ENCODE data around the gene KSR1.

The KSR1 gene

DNA sequence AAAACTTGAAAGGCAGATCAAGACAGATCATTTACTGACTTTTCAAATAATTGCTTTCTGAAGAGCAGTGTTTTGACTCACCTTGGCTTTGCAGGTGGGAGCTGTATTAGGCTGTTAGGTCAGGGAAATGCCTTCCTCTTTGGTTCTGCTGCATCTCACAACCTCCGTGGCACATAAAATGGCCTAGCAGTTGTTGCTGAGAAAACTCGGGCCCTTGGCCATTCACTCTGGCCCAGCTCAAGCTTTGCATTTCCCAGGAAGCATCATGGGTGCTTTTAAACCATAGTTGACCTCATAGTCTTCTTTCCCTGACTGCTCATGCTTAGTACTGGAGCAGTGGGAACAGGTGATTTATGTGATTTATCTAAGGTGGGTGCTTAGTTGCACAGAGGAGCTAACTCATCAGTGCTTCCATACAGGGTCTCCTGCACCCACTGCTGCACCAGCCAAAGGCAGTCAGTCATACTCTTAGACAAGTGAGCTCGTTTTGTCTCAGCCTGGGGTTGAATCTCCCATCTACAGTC, 83.6 kb downstream of the KSR1 start:
- no peak for DNase-seq

DNA sequence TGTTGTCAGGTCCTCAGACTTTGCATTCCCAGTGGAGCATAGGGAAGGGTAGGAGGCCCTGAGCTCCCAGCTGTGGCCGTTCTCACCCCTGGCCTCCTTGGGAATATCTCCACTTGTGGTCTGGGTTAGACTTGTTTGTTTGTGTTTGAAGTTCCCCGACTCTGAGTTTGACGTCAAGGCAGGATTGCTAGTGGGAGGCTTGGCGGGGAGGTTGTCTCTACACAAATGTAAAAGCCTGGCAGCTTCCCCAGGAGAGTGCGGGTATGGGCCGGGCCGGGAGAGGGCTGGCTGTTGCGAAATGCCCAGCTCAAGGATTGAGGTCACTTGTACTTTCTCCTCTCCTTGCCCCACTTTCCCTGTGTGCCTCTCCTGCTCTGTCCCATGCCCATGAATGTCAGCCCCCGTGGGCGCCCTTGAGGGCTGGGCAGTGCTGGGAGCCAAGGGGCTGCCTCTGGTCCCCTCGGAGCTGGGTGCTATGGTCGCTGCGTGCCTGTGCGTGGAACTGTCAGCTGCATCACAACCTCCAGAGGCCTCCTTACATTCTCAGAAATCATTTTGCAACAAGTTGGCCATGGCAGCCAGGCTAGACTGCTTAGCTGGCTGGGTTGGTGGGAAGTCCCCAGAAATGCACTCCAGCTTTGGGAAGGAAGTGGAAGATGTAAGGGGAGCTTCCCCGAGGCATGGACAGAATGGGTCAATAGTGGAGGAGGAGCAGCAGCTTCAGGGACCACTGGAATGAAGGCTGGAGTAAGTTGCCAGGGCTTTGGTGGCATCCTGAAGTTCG, 84.3 kb downstream of the KSR1 start:
- DNase-seq, result no peak

DNA sequence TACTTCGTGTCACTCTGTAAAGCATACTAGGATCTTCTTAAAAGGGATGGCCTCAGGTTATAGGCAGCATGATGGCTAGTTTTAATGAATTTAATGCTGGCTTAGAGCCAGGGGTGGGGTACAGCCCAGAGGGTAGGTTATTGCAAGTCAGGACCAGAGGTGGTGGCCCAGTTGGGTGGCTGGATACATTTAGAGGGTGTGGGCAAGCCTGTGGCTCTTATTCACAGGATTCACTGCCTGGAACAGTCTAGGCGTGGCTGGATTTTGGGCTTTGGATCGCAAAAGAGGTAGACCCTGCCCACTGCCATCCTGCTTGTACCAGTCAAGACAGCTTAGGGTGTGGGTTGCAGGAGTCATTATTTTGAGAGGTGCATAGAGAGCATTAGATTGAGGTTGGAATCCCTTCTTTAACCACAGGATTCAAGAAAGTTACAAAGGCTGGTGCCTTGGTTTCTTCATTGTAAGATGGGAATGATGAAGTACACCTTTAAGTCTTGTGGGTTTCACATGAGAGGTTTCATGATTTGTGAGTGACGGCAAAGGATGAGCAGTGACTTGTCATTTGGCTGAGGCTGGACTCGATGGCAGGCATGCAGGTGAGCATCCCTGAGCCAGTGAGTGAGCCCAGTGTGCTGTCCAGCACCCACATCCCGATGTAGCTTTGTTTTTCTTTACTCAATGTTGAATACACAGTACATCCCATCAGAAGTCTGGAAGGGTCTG, 85.2 kb downstream of the KSR1 start:
- no peak for DNase-seq

DNA sequence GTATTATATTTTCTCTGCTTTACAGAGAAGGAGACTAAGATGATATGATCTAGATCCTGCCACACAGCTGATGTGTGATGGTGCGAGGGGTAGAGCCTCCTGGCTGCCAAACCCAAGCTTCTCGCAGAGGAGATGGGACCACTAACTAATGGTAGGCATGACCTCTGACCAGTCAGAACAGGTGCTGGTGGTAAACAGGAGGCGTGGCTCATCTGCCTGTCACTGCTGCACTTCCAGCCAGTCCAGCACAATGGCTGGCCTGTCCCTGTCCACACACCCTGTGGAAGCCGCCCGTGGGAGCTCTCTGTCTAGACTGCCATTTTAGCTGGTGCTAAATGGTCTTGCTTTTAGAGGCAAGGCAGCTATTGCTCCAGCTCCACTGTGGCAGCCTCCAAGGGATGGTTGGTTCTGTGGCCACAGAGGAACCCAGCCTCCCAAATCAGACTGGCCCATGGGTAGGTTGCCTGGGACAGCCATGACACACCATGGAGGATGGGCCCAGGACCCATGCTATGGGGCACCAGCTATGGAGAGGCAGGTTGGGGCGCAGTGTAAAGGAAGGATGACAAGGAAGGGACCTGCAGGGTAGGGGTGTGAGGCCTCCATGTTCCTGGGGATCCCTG, 86.7 kb downstream of the KSR1 start:
- no peak for DNase-seq

DNA sequence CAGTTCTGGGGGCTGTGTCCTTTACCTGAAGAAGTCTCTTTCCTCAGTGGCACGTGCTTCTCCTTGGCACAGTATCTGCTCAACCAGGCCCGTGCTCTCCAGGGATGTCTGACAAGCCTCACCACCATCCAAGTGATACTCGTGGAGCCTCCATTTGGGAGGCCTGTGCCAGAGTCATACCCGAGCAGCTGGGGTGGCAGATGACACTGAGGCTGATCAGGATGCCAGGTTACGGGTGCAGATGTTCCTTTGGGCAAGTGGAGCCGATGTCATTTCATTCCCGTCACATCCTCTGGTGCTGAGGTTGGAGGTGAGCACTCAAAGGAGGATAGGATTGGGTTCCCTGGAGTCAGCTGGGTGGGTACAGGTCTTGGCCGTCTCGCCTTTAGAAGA, 87.2 kb downstream of the KSR1 start:
- DNase-seq, result no peak

DNA sequence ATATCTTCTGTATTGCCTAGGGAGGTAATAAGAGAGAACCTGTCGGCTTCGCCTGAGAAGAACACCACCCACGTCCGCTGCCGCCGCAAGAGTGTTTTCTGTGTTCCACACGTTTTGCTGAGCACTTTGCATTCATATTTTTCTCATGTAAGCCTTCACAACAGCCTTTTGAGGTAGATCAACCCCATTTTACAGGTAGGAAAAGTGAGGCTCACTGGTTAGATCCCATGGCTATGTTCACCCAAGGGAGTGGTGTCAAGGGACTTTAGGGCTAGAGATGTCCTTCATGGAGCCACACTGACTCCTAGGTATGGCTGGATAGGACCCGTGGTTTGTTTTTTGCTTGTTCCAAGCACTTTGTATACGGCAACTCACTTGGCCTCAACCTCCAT, 87.7 kb downstream of the KSR1 start:
- no peak for DNase-seq

DNA sequence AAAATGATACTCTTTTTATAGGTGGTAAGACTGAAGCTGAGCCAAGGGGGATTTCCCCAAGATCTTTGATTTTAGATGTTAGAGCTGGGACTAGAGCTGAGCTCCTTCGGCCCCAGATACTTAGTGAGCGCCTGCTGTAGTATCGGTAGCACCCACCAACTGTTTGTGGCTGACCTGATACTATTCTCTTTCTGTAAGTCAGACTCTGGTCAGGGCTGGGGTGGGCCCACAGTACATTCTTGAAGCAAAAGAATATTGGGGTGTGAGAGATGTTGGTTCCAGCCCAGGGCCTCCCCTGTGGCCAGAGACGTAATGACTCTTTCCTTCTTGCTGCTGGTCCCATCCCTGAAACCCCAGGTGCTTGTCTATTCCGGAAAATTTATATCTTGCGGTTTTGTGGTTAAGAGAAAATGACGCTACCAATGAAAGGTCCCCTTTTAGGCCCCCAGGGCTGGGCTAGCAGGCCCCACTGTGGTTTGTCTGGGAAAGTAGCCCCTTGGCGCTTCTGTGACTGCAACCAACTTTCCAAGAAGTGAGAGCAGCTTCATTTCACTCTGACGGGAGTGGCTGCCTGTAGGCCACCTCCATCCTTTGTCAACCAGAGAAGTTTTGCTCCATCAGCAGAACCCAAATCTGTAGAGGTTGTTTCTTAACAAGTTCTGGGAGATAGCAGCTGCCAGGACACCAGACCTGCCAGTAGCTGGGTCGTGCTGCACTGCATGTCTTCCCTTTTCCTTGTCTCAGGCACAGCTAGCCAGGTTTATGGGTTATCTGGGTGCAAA, 88.3 kb downstream of the KSR1 start:
- DNase-seq, result no peak

DNA sequence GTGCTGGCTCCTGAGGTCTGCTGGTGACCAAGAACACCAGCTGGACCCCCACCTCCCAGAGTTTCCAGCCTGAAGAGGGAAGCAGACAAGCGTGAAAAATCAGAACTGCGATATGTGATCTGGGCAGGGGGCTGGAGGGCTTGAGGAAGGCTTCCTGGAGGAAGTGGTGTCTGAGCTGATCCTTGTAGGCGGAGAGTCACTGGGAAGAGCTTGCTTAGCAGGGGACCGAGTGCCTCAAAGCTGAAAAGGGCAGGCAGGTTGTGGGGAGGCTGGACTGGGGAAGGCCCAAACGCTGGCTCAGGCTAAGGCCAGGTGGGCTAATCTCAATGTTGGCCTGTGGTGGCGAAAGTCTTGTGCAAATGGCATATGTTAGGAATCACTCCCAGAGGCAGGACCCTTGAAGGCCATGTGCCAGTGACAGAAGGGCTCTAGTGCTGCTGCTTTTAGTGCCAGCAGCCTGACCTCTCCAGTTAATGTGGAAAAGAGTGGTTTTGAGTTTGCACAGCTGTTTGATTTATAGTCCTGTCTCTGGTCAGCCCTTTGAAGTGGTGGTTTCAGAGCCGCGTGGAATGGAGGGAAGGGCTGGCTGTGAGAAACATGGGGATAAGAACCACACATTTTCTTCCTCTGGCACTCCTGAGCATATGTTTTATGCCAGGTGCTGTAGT, 89.4 kb downstream of the KSR1 start:
- DNase-seq, result no peak

DNA sequence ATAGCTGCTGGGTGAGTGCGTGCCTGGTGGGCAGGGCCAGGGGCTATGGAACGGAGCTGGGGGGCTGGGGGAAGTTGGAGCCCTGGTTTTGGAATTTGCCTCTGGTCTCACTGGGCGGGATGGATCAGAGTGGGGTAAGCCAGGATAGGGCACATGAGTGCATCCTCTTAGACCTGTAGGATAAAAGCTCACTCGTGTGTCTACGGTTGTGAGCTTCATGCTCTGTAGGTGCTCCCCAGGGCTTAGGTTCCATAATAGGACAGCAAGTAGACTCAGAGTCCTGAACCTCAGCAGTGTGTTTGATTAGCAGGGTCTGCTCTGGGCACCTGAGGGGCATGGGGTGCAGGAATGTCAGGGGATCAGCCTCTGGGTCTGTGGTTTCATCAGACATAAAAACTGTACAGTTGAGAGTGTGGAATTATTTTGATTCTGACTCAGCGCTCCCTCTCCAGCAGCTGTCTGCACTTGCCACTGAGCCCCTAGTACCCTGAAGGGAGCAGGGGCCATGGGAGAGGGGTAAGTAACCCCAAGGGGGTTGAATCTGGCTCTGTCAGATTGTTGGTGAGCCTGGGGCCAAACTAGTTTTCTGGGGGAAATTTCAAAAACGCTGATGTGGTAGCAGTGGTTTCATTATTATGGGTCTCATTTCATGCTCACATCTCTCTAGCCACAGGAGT, 90.5 kb downstream of the KSR1 start:
- DNase-seq, result no peak

DNA sequence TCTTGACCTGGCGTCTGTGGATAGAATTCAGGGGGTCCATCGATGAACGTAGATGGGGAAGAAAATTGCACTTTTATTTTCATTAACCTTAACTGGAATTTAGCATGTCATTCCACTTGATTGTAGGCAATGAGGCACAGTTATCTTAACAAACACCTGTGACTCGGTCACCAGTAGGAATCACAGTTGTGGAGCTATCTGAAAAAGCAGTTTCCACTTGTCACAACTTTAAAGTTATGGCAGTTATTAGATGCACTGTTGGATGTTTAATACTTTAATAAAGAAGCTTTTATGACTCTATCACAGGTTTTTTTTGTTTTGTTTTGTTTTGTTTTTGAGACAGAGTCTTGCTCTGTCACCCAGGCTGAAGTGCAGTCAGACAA, 91.0 kb downstream of the KSR1 start:
- DNase-seq, result no peak

DNA sequence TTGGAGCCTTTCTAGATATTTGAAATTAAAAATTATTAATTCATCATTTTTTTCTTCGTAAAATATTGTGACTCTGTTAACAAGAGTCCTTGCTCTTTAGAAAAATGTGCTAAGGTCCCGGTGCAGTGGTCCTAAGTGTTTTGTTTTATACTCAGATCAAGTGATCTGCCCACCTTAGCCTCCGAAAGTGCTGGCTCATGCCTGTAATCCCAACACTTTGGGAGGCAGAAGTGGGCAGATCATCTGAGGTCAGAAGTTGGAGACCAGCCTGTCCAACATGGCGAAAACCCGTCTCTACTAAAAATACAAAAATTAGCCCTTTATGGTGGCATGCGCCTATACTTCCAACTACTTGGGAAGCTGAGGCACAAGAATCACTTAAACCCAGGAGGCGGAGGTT, 92.1 kb downstream of the KSR1 start:
- DNase-seq, result no peak

DNA sequence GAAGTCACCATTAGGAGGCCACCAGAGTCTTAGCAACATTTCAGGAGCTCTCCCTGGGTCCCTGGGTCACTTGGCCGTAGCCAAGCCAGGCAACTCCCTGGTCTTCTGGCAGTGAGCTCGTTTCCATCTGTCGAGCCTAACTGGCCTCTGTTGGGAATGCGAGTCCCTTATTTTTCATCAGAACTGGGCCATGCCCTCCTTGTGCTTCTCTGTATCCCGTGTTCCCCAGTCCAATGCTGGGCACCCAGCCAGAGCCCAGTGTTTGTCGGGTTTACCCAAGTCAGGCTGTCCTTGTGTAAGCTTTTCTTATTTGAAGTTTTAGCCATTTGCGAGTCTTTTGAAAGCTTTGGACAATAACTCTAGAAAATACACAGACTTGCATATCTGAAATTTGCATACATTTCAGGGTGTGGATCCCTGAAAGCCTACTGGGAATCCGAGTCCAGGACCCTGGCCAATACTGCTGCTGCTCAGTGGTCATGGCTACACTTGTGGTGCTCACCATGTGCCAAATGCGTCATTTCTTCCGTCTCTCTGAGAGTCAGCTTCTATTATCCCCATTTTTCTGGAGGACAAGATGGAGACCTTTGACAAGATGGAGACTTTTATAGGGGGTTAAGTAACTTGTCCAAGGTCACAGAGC, 93.1 kb downstream of the KSR1 start:
- no peak for DNase-seq

DNA sequence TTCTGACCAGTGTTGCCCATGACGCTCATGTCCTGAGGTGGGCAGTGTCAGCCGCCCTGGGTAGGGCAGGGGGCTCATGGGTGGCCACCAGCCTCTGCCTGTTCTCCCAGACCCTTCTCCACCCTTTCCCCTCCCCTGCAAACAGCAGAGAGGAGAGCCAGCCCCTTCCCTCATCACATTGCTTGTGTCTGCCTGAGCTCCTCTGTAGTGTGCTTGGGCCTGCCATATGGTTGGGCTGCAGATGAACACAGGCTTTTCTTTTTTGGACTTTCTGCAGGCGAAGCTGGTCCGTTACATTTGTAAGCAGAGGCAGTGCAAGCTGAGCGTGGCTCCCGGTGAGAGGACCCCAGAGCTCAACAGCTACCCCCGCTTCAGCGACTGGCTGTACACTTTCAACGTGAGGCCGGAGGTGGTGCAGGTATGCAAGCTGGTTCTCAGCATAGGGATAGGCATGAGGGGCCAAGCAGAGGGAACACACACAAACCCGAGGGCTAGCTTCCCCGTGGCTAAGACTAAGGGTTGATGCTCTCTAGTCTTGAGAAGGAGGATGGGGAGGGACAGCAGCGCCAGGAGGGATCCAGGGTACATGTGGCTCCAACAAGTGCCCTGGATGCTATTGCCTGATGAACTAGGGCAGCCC, 94.2 kb downstream of the KSR1 start:
- no peak for DNase-seq

DNA sequence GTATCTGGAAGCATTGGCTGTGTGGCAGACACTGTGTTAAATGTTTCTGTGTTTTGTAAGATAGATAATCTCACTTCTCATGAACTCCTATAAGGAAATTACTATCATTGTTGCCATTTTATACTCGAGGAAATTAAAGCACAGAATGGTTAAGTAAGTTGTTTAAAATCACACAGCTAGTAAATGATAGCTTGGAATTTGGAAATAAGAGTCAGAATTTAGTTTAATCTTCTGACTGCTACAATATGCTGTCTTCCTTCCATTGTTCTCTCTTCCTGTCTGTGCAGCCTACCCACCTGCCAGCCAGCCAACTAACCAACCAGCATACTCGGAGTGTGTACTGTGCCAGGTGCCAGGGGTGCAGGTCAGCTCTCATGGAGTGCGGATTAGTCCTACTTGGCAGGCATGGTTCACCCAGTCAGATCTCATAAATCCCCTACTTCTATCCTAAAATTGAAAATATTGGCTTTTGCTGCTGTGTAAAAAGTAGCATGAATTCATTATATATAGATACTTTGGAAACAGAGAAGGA, 94.8 kb downstream of the KSR1 start:
- no peak for DNase-seq

DNA sequence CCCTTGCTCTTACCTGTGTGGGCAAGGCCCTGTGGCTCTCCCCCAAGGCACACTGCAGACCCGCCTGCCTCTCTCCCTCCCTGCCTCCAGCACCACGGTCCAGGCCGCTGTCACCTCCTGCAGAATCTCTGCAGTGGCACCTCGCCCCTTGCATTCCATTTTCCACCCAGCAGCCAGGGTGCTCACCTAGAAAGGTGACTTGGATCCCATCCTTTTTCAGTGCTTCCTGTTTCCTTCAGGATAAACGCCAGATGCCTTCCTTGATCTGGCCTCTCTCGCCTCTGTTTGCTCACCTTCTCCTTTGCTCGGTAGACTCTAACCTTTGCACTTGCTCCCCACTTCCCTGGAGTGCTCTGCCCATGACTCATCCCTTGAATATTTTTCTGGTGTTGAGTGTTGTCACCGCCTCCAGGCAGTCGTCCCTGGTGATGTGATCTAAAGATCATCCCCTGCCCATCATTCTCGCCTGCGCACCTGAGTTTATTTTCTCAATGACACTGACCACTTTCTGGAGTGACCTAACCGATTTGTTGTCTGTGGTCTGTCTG, 95.5 kb downstream of the KSR1 start:
- no peak for DNase-seq

DNA sequence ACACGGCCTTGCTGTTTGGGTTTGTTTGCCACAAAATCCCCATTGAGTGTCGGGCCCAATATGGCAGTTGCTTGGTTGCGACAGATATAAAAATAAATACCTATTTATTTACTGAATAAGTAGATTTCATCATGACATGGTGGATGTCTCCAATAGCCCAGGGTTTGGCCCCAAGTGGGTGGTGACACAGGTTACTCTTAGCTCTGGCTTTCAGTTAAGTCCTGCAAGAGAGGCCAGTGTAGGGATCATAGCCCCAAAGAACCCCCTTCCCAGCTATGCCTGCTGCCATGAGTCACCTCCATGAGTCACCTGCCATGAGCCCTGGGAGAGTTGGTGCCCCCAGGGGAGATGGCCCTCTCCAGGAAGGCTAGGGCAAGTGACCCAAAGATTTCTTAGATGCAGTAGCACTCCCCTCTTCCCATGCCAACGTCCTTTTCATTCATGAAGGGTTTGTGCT, 96.1 kb downstream of the KSR1 start:
- no peak for DNase-seq

DNA sequence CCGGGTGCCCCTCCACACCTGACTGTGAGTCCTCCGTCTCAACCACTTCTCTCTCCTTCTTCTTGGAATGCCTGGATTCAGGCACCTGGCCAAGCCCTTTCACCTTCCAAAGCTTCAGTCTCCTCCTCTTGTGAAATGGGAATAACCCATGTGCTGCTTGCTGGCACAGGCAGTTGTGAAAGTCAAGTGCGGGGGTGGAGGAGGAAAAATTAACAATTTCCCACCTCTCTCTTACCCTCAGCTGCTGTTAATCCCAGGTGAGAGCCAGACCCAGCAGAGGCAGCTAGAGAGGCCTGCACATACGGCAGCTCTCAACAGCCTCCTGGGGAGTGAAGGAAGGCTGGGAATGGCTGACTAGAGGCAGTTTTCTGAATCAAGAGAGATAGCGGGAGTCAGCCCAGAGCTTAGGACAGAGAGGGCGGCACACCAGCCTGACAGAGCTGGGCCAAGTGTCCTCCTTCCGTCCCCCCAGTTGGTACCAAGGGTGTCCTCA, 96.8 kb downstream of the KSR1 start:
- DNase-seq, result no peak

DNA sequence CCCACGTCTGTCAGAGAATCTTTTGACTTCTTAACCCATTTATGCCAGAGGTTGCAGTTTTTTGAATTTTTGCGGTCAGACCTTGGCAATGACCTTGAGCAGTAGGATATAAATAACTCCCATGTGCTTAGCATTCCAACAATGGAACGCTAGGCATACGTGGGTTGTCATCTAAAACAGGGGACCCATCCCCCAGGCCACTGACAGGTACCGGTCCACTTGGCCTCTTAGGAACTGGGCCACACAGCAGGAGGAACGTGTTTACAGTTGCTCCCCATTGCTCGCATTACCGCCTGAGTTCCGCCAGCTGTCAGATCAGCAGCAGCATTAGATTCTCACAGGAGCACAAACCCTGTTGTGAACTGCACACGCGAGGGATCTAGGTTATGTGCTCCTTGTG, 97.9 kb downstream of the KSR1 start:
- no peak for DNase-seq

DNA sequence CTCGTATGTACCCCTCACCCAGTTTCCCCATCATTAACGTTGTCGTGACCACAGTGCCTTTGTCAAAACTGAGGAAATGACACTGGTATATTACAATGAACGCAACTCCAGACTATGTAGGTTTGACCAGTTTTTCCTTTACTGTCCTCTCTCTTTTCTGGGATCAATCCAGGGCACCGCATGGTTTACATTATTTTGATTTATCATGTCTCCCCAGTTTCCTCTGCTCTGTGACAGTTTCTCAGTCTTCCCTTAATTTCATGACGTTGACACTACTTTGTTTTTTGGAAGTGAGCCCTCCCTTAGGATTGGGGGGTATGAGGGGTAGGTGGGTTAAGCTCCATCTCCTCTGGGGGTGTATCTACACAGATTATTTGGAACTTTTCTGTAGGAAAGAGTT, 98.7 kb downstream of the KSR1 start:
- no peak for DNase-seq

DNA sequence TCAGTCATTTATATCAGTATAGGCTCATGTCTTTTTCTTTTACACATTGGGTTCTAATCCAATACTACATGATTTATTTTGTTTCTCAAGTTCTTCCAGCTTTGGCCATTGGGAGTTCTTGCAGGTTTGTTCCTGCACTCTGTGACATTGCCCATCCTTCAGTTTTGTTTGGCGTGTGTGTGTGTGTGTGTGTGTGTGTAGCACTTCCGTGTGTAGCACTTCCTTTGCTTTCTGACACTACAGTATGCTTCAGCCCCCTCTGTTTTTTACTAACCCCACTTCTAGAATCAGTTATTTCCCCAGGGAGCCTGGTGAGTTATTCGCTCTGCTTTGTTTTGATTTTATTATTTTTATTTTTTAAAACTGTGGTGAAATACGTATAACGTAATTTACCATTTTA, 99.1 kb downstream of the KSR1 start:
- DNase-seq, result no peak
